ENCODE results near the gene GAS2L1.

Gene GAS2L1

GRCh38 chr22:29308791-29309262 is 2.4 kb downstream of the GAS2L1 start:
- DNase-seq (ENCODE audit: low read depth in 2 of 2, low spot score in 1 of 2): no peak

- no peak for DNase-seq (ENCODE audit: low read depth in 2 of 2, low spot score in 1 of 2)
These were observed 3.0 kb downstream of the GAS2L1 start for GRCh38 chr22:29309332-29310064.

- DNase-seq (ENCODE audit: low read depth in 2 of 2, low spot score in 1 of 2): no peak
These were observed 3.8 kb downstream of the GAS2L1 start for GRCh38 chr22:29310065-29310862.

- DNase-seq (ENCODE audit: low read depth in 2 of 2, low spot score in 1 of 2): peak; percentile 16 to 52
These were observed 4.5 kb downstream of the GAS2L1 start for GRCh38 chr22:29310863-29311339.

GRCh38 chr22:29311464-29312217 is 5.2 kb downstream of the GAS2L1 start:
- no peak for DNase-seq (ENCODE audit: low read depth in 2 of 2, low spot score in 1 of 2)

- DNase-seq (ENCODE audit: low read depth in 2 of 2, low spot score in 1 of 2): no peak
These were observed 6.0 kb downstream of the GAS2L1 start for GRCh38 chr22:29312218-29313125.

- DNase-seq (ENCODE audit: low read depth in 2 of 2, low spot score in 1 of 2): no peak
These were observed 6.7 kb downstream of the GAS2L1 start for GRCh38 chr22:29313126-29313575.

GRCh38 chr22:29313576-29314466 is 7.4 kb downstream of the GAS2L1 start:
- no peak for DNase-seq (ENCODE audit: low read depth in 2 of 2, low spot score in 1 of 2)

- DNase-seq (ENCODE audit: low read depth in 2 of 2, low spot score in 1 of 2): no peak
These were observed 8.3 kb downstream of the GAS2L1 start for GRCh38 chr22:29314537-29315285.

GRCh38 chr22:29315286-29316140 is 9.1 kb downstream of the GAS2L1 start, which contains the start of gene RASL10A:
RASL10A (minus strand) TSS chr22:29315697; CDS start chr22:29315246, 451 bp downstream.
- DNase-seq (ENCODE audit: low read depth in 2 of 2, low spot score in 1 of 2): no peak

GRCh38 chr22:29316141-29316828 is 9.8 kb downstream of the GAS2L1 start:
- DNase-seq (ENCODE audit: low read depth in 2 of 2, low spot score in 1 of 2): no peak

- no peak for DNase-seq (ENCODE audit: low read depth in 2 of 2, low spot score in 1 of 2)
These were observed 11.5 kb downstream of the GAS2L1 start for GRCh38 chr22:29317827-29318454.

- DNase-seq (ENCODE audit: low read depth in 2 of 2, low spot score in 1 of 2): no peak
These were observed 12.6 kb downstream of the GAS2L1 start for GRCh38 chr22:29319072-29319471.

GRCh38 chr22:29320546-29320945 is 14.1 kb downstream of the GAS2L1 start:
- DNase-seq (ENCODE audit: low read depth in 2 of 2, low spot score in 1 of 2): no peak

GRCh38 chr22:29323641-29324040 is 17.2 kb downstream of the GAS2L1 start:
- no peak for DNase-seq (ENCODE audit: low read depth in 2 of 2, low spot score in 1 of 2)

- no peak for DNase-seq (ENCODE audit: low read depth in 2 of 2, low spot score in 1 of 2)
These were observed 18.9 kb downstream of the GAS2L1 start for GRCh38 chr22:29325356-29325755.

All from stimulated activated CD8-positive, alpha-beta memory T cell treated with anti-CD3 and anti-CD28 coated beads, Interleukin-4, amount 100 ng/mL, for 4 hours (primary cell).